ENCODE measurements around the gene OR51A4. TPM values are rescaled to one million over a fixed set of nuclear protein-coding genes. Genes with fewer than 3 reads are reported as not detected.

The OR51A4 gene
- polyA plus RNA-seq, 1 donor: not detected

Other genes starting within 250 kb of the OR51A4 start
- gene OR51E2, start 249.8 kb downstream of the OR51A4 start, polyA plus RNA-seq (ENCODE audit: insufficient read length): 1.3 TPM
- gene MMP26, start 242.8 kb downstream of the OR51A4 start, polyA plus RNA-seq (ENCODE audit: insufficient read length): 0.27 TPM
- gene OR51F1, start 177.7 kb downstream of the OR51A4 start, polyA plus RNA-seq (ENCODE audit: insufficient read length): not detected
- gene OR52R1, start 143.2 kb downstream of the OR51A4 start, polyA plus RNA-seq (ENCODE audit: insufficient read length): not detected
- gene OR51F2, start 126.3 kb downstream of the OR51A4 start, polyA plus RNA-seq (ENCODE audit: insufficient read length): not detected
- gene OR51S1, start 98.4 kb downstream of the OR51A4 start, polyA plus RNA-seq (ENCODE audit: insufficient read length): not detected
- not detected for gene OR51T1, start 65.7 kb downstream of the OR51A4 start, polyA plus RNA-seq (ENCODE audit: insufficient read length)
- not detected for gene OR51A7, start 43.8 kb downstream of the OR51A4 start, polyA plus RNA-seq (ENCODE audit: insufficient read length)
- gene OR51G2, start 28.3 kb downstream of the OR51A4 start, polyA plus RNA-seq (ENCODE audit: insufficient read length): not detected
- gene OR51G1, start 23.3 kb downstream of the OR51A4 start, polyA plus RNA-seq (ENCODE audit: insufficient read length): not detected
- gene OR51A2, start 8.1 kb upstream of the OR51A4 start, polyA plus RNA-seq (ENCODE audit: insufficient read length): not detected
- 0.12 TPM for gene OR51L1, start 47.2 kb upstream of the OR51A4 start, polyA plus RNA-seq (ENCODE audit: insufficient read length)
- not detected for gene OR52J3, start 98.9 kb upstream of the OR51A4 start, polyA plus RNA-seq (ENCODE audit: insufficient read length)
- gene OR52E2, start 112.0 kb upstream of the OR51A4 start, polyA plus RNA-seq (ENCODE audit: insufficient read length): not detected
- gene OR52E1, start 122.0 kb upstream of the OR51A4 start, polyA plus RNA-seq (ENCODE audit: insufficient read length): not detected
- not detected for gene OR52A5, start 190.8 kb upstream of the OR51A4 start, polyA plus RNA-seq (ENCODE audit: insufficient read length)
- 0.02 TPM for gene OR52A1, start 207.2 kb upstream of the OR51A4 start, polyA plus RNA-seq (ENCODE audit: insufficient read length)